ENCODE measurements around the gene C7orf33.

Gene C7orf33

GRCh38 chr7:148630078-148630477, 39.5 kb downstream of the C7orf33 start:
- no peak for DNase-seq

GRCh38 chr7:148633761-148634160, 43.2 kb downstream of the C7orf33 start:
- DNase-seq, result no peak

- no peak for DNase-seq
These were observed 46.5 kb downstream of the C7orf33 start for GRCh38 chr7:148637094-148637493.

- no peak for DNase-seq
These were observed 55.3 kb downstream of the C7orf33 start for GRCh38 chr7:148645898-148646297.

- no peak for DNase-seq
These were observed 59.8 kb downstream of the C7orf33 start for GRCh38 chr7:148650232-148650858.

GRCh38 chr7:148652773-148653172, 62.2 kb downstream of the C7orf33 start:
- DNase-seq, result no peak

- no peak for DNase-seq
These were observed 67.4 kb downstream of the C7orf33 start for GRCh38 chr7:148657929-148658328.

- DNase-seq, result no peak
These were observed 70.9 kb downstream of the C7orf33 start for GRCh38 chr7:148661471-148661870.

- no peak for DNase-seq
These were observed 72.1 kb downstream of the C7orf33 start for GRCh38 chr7:148662646-148663045.

GRCh38 chr7:148664324-148664723, 73.8 kb downstream of the C7orf33 start:
- DNase-seq, result no peak

- no peak for DNase-seq
These were observed 74.7 kb downstream of the C7orf33 start for GRCh38 chr7:148665221-148665620.
